DMS53 (cell line): ENCODE results near the gene DDA1.
"Not testable (repeated sequence)": the region's sequence is repeated elsewhere in the genome, so short reads cannot be mapped to it uniquely, and the experiment has no call there.

Source experiments
- DNase-seq: peaks from one replicate; lab custom pipeline; 2025; lab: John Stamatoyannopoulos, UW

DDA1 gene

DNA sequence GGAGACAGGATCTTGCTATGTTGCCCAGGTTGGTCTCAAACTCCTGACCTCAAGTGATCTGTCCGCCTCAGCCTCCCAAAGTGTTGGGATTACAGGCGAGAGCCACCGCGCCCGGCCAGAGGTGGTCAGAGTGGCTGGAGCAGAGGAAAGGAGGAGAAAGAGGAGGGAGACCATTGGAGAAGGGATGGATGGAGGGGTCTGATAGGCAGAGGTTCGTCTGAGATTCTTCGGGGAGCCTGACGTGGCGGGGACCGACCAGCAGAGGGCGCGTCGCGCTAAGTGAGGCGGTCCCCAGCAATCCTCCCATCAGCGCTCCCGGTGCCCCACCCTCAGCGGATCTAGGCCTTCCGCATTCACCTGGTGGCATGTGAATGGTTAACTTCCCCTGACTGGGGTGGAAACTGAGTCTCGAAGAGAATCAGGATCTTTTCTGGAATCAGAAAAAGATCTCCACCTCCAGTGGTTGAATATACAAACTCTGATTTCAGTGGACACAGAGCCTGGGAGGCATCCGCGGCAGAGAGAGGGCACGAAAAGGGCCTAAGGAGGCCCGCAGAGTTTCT, 36.8 kb downstream of the DDA1 start:
- peak; percentile 61 for DNase-seq

DNA sequence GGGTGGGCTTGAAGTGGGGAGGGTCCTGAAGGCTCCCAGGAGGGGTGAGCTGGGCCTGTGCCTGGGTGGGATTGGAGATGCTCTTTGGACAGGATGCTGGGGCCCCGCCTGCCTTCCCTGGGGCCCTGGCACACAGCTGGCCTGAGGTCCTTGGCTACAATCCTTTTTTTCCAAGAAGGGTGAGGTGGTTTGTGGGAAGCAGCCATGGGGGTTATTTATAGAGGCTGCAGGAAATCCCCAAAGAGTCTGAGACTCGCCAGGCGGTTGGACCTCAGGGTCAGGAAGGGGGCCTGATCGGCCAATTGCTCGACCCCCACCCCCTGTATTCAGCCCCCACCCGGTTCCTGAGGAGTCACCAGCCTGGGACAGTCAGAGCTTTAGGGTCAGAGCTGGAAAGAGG, 38.0 kb downstream of the DDA1 start:
- DNase-seq, result no peak

DNA sequence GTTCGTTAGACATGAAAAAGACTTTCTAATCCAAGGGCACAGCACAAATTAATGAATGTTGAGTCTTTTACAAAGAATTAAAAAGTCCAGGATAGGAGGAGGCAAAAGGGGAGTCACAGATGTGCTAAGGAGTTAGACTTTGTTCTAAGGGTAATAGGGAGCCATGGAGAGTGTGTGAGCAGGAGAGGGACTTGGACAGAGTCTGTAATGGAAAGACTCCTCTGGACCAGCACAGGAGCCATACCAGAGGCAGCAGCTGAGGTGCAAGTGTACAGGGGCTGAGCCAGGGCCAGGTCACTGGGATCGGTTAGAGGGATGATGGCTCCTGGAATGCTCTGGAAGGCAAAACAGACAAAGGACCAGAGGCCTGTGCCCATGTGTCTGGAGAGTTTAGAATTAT, 38.5 kb downstream of the DDA1 start:
- no peak for DNase-seq

DNA sequence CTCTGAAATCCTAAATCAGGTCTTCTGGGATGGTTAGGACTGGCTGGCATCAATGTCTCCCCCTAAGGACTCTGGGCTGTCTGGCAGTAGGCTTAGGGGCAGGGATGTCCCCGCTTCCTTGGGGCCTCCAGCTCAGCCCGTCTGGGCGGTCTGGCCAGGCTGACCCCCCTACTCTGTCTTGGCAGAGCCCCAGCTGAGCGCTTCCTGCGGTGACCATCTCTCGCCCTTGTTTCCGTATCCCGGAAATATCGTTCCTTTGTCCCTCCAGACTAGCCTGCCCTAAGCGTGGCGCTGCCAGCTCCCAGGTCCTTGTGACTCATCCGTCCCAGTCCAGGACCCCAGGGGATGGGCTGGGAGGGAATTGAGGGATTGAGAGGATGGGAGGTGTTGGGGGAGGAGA, 39.3 kb downstream of the DDA1 start:
- peak; percentile 67 for DNase-seq

DNA sequence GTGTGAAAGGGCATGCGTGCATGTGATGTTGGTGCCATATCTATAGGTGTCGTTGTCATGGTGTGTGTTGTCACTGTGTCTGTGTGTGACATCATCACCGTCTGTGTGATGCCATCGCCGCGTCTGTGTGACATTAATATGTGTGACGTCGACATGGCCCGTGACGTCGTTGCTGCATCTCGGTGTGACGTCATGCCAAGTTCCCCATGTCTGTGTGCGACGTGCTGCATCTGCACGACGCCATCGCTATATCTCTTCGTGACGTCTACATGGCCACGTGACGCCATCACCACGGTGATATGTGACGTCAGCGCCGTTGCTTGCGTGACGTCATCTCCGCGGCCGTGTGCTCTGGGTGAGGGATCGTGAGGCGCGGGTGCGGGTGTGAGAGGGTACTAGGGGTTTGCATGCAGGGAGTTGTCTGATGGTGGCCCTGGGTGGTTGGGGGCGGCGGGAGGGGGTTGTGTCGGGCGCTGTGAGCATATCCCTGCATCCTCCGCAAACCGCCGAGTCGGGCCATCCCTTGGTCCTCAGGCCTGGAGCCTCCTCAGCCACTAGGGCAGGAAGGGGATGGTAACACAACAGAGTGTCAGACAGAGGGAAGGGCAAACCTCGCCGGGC, 42.6 kb downstream of the DDA1 start:
- DNase-seq, result peak; percentile 17

DNA sequence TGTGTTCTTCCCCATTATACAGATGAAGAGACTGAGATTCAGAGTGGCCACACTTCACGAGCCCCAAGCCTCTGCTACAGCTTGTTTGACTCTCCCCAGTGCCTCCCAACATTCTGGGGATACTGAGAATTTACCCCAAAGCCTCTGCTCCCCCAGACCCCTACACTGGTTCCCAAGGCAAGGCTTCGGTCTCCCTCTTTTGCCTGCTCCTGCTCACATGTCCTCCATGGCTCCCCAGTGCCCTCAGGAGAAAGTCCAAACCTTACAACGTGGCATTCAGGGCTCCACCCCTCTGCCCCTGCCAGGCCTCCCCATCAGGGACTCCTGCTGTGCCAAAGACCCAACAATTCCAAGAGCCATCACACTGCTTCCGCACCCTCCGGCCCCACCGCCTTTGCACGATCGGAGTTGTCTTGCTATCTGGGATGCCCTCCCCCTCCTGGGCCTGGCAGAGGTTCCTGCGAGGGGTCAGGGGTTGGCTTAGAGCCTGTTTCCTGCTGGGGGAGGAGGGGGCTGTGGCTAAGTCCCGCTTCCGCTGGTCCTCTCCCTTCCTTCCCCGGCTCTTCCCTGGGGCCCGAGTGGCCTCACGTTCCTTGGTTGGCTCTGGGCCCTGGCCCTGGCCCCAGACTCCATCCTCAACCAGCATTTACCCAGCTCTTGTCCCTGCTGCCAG, 43.4 kb downstream of the DDA1 start:
- no peak for DNase-seq

DNA sequence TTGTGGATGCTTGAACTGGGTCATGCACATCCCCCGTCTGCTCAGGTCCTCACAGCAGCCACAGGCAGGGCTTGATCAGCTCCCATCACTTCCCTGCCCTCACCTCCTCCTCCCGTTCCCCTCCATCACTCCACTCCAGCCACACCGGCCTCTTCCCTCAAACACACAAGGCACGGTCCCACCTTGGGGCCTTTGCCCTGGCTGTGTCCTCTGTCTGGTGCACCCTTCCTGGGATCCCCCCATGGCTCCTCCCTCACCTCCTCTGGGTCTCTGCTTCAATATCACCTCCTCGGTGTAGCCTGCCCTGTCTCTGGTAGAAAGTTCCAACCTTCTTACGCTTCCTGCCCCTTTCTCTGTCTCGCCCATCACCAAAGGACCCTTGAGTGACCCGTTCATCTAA, 44.0 kb downstream of the DDA1 start:
- DNase-seq, result no peak

DNA sequence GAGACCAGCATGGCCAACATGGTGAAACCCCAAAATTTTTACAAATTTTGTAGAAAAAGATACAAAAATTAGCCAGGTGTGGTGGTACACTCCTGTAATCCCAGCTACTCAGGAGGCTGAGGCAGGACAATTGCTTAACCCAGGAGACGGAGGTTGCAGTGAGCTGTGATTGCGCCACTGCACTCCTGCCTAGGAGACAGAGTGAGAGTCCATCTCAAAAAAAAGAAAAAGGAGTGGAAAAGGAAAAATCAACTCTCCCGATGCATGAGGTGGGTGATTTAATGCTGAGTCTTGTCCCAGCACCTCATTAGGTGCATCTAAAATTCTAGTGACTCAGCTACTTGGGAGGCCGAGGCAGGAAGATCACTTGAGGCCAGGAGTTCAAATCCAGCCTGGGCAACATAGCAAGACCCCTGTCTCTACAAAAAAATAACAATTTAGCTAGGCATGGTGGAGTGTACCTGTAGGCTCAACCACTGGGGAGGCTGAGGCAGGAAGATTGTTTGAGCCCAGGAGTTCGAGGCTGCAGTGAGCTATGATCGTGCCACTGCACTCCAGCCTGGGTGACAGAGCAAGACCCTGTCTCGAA, 47.8 kb downstream of the DDA1 start:
- DNase-seq, result no peak

DNA sequence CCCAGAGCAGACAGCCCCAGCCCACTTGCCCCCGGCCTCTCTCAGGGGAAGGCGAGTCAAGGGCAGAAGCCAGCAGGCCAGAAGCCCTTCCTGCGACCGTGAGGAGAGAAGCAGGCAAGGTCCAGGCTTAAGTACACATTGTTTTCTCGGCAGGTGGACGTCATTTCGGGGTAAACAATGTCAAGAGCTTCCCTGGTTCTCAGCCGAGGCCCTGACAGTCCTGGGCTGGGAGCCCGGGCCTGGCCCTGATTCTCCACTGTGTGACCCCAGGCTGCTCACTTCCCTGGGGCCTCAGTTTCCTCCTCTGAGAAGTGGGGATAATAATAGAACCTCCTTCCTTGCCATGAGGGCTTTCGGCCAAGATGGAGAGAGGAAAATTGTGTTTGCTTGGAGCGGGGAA, 48.4 kb downstream of the DDA1 start:
- peak; percentile 77 for DNase-seq

DNA sequence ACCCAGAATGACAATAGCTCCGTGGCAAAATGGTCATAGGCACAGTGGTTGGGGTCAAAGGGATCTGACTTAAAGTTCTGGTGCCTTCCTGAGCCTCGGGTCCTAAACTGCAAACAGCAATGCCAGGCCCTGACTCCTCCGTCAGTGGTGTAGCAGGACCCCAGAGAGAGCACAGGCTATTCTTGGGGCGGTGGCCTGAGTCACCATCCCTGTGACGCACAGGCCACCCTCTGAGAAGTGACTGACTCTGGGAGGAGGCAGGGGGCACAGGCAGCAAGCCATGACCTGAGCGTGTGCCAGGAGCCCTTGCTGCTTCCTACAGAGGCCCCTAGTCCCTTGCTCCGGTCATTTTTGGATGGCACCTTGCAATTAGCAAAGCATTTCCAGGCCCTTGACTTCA, 49.0 kb downstream of the DDA1 start:
- no peak for DNase-seq

DNA sequence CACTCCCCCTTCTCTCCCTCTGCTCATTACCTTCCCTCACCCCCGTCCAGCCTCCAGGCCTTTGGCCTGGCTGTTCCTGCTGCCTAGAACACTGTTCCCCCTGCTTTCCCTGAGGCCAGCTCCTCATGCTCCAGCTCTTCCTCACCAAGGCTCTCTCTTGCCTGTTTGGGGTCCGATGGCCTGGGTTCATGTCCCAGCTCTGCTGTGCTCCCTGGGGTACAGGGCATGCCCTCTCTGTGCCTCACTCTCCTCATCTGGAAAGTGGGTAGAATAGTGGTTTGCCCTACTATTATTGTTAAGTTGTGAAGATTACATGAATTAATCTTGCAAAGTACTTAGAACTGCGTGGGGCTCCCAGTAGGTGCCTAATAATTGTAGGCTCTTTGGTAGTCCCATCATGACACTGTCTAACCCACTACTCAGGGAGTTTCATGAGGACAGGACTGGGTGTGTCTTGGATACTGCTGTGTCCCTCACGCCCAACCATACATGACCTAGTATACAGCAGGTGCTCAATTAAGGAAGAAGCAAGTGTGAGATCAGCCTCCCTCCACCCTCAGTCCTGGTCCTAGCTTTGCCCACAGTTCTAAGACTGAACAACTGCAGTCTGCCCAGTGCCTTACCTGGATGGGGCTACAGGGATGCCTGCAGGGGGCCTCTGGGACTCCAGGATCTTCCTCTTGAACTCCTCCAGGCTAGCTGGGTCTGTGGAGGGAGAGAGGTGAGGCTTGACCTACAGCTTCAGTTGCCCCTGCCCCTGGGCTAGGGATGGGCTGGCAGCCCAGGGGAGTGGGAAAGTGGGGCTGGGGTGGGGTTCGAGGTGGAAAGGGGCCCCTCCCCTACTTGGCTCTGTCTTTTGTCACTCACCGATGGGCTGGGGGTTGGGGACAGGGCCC, 50.8 kb downstream of the DDA1 start:
- no peak for DNase-seq

DNA sequence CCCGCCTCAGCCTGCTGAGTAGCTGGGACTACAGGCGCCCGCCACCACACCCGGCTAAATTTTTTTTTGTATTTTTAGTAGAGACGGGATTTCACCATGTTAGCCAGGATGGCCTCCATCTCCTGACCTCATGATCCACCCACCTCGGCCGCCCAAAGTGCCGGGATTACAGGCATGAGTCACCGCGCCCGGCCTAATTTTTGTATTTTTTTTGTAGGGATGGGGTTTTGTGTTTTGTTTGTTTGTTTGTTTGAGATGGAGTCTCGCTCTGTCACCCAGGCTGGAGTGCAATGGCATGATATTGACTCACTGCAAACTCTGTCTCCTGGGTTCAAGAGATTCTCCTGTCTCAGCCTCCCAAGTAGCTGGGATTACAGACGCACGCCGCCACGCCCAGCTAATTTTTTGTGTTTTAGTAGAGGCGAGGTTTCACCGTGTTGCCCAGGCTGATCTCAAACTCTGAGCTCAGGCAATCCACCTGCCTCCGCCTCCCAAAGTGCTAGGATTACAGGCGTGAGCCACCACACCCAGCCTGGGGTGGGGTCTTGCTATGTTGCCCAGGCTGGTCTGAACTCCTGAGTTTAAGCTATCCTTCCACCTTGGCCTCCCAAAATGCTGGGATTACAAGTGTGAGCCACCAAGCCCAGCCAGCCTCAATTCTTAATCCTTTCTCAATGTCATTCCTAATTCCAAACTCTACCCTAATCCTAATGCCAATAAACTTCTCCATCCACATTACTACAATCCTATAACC, 54.7 kb downstream of the DDA1 start:
- not testable (repeated sequence) for DNase-seq

DNA sequence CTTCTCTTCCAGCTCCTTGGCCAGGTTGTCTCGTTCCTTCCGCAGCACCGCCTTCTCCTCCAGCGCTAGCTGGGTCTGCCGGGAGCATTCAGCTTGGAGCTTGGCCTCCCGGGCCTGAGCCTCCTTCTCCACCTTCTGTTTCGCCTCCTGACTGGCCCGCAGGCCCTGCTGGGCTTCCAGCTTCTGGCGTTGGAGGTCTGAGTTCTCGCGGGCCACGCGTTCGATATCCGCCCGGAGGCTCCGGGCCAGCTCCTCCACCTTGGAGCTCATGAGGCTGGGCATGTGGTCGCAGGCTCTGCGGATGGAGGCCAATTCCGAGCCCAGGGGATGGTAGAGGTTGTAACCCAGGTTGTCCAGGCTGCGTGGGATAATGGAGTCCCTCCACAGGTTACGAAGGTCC, 56.0 kb downstream of the DDA1 start:
- DNase-seq, result no peak

DNA sequence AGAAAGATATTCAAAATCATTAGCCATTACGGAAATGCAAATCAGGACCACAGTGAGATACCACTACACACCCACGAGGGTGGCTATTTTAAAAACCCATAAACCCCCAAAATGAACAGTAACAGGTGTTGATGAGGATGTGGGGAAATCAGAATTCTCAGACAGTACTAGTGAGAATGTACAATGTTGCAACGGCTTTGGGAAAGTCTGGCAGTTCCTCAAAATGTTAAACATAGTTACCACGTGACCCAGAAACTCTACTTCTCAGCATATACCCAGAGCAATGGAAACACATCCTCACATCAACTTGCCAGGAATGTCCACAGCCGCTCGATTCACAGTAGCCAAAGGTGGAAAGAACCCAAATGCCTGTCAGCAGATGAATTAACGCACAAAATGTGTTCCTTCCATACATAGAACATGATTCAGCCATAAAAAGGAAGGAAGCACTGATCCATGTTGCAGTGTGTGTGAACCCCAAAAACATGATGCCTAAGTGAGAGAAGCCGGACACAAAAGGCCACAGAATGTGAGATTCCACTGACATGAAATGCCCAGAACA, 60.7 kb downstream of the DDA1 start:
- no peak for DNase-seq
